ENCODE measurements around the gene SCYGR8.

DNA sequence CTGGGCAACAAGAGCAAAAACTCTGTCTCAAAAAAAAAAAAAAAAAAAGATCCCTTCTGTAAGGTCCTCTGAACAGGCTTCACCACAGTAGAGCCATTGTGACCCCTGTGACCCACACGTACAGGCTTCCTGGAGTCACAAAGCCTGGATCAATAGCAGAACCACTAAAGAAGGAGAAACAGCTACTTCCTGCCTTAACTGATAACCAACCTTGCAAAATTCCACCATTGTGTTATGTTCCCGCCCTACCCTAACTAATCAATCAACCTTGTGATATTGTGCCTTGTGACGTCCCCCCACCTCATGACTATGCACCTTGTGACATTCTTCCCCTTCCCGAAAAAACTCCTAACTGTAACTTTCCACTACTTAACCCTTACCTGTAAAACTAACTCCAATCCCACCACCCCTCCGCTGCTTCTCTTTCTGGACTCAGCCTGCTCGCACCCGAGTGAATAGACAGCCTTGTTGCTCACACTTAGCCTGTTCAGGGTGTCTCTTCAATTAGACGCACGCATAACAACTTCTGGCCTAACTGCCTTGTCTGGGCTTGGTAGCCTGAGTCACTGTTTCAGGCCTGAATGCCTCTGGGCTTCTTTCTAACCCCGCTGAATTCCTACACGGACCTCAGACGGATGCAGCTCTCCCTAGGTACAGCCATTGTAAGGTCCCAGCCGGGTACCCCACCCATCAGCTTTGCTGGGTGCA is 13.9 kb downstream of the SCYGR8 start:
- TF ChIP-seq, protein P1, sequence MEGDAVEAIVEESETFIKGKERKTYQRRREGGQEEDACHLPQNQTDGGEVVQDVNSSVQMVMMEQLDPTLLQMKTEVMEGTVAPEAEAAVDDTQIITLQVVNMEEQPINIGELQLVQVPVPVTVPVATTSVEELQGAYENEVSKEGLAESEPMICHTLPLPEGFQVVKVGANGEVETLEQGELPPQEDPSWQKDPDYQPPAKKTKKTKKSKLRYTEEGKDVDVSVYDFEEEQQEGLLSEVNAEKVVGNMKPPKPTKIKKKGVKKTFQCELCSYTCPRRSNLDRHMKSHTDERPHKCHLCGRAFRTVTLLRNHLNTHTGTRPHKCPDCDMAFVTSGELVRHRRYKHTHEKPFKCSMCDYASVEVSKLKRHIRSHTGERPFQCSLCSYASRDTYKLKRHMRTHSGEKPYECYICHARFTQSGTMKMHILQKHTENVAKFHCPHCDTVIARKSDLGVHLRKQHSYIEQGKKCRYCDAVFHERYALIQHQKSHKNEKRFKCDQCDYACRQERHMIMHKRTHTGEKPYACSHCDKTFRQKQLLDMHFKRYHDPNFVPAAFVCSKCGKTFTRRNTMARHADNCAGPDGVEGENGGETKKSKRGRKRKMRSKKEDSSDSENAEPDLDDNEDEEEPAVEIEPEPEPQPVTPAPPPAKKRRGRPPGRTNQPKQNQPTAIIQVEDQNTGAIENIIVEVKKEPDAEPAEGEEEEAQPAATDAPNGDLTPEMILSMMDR (IDR thresholded peaks at IDR 0.05), result no peak
- TF ChIP-seq EP300 (IDR thresholded peaks at IDR 0.05), result no peak
